GM21529 (cell line): ENCODE measurements around the gene FBXO40.
"Not testable (repeated sequence)": the region's sequence is repeated elsewhere in the genome, so short reads cannot be mapped to it uniquely, and the experiment has no call there.

Experiments
- ATAC-seq: cut with Tn5 transposase; IDR thresholded peaks from one replicate; pipeline ENCODE4 v1.9.1; 2021; ENCODE audit not compliant: unreplicated experiment

The FBXO40 gene, protein sequence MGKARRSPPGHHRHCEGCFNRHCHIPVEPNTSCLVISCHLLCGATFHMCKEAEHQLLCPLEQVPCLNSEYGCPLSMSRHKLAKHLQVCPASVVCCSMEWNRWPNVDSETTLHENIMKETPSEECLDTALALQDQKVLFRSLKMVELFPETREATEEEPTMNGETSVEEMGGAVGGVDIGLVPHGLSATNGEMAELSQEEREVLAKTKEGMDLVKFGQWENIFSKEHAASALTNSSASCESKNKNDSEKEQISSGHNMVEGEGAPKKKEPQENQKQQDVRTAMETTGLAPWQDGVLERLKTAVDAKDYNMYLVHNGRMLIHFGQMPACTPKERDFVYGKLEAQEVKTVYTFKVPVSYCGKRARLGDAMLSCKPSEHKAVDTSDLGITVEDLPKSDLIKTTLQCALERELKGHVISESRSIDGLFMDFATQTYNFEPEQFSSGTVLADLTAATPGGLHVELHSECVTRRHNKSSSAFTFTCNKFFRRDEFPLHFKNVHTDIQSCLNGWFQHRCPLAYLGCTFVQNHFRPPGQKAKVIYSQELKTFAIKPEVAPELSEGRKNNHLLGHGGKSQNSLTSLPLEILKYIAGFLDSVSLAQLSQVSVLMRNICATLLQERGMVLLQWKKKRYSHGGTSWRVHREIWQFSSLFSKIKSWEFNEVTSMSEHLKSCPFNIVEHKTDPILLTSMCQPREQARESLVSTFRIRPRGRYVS

DNA sequence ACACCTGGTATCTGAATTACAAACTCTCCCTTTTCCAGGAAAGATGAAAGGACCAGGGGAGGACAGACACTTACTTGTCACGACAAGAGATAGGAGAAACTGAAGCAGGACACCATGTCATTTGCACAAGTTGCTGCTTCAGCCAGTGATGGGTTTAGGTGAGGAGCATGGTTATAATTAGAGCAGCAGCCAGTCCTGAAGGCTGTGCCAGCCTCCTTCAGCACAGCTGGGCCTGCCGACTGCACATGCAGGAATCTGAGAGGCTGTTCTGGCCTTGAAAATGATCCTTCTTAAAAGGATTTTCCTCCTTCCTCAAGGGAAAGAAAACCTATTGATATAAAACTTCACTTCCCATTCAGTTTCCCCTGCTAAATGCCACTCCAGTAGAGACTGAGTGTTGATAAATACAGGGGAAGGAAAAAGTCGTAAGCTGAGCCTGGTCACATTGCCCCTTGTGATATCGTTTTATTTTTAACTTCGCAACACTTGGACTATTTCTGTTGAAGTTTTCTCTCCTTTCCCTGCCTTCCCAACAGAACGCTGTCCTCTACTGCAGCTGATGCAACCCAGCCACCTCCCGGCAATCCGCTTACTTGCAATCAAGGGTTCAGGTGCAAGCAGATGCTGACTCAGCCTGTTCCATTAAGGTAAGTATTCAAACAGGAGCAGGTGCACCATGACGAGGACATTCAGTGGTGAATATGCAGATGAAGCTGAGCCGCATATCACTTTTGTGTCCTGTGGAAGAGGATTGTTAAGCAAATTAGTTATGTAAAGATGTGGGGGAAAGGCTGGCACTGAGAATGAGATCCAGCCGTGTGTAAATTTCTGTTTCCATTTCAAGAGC, at the start of gene FBXO40:
TSS of gene FBXO40 (plus strand) at position 524 of the 847 bp plus-strand sequence. CDS start 27,197 bp downstream, outside the sequence.
- peak; percentile 75 for ATAC-seq

DNA sequence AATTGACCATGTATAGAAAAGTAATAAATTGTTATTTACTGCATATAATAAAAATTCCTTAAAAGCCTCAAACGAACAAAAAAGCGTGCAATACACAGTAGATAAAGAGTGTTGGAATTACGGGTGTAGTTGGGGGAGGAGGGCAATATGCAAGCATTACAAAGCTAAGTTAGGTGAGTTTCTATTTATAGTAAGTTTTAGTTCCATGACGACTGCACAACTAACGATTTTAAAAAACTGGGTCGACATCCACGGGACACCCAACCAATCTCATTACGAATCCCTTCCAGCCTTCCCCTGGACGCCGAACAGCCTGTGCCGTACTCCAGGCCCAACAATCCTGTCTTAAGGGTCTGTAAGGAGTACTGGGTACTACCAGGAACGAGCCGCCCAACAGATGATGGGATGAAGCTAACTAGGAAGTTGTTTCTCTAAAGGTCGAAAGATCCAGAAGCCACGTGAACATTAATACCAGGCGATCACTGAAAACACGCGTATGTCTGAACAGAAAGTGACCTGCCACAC, 48.1 kb upstream of the FBXO40 start:
- ATAC-seq: no peak

DNA sequence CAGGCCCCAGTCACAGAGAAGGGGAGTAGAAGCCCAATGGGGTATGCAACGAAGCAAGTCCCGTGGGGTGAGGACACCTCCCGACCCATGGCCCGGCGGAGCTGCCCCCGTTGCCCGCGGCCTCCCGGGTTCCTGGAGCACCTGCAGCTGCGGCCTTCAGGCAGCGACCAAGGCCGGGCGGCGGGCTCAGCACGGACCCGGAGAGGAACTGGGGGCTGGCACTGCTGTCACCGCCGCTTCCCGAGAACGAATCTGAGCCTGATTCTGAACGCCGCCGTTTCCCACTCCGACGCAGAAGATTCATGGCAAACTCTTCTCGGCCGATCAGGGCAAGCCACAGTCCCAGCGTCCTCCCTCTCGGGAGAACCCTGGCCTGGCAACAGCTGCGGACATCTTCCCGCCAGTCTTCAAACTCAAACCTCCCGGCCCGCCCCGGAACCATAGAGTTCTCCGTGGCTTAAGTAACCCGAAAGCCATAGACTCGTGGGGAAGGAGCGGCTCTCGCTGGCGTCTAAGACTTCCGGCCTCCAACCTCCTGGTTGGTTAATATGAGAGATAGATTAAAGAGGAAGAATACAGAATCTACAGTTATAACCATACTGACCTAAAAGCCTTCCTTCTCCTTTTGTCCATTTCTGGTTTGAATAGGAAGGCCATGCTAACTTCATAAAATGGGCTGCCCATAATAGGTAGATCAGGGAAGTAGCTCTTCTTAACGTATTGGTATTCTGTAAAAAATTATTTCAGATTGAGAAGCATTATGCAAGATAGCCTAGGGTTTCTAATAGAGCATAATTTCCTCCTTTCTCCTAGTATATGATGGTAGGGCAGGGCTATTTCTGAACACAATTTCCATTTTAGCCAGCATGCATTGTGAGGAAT, 47.4 kb upstream of the FBXO40 start, which contains the start of gene POLQ:
TSS of gene POLQ (minus strand) at position 415 of the 882 bp plus-strand sequence. CDS start at position 304, 111 bp downstream.
- peak; percentile 81 for ATAC-seq

DNA sequence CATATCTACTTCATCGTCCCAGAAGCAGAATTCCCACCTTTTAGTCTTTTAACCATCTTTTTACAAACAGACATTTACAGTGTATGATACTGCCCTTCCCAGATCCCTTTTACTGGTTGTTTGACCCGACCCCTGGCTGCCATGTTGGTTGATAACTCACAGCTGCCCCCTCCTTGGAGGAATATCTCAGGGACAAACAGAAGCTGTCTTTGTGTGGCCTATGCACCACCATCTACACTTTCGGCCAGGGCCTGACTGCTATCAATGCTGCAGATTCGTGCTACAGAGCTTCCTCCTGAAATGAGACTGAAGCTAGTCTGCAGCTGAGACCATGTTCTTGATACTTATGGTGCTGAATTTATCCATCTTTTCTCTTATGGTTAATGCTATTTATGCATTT, 40.8 kb upstream of the FBXO40 start:
- ATAC-seq: no peak

DNA sequence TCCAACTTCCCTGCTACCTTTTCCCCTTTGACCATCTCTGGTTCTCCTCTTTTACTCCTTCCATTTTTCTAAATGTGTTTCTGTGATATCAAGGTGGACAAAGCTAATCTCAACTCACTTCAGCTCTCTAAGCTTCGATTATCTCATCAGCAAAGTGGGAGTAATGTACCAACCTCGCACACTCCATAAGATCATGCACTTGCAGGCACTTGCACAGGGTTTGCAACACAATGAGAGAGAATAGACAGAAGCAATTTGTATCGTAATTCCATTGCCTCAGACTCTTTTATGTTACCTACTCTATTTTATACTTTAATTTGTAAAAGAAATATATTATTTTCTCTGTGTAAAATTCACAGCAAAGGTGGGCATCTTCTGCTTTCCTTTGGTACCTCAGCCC, 40.4 kb upstream of the FBXO40 start:
- no peak for ATAC-seq

DNA sequence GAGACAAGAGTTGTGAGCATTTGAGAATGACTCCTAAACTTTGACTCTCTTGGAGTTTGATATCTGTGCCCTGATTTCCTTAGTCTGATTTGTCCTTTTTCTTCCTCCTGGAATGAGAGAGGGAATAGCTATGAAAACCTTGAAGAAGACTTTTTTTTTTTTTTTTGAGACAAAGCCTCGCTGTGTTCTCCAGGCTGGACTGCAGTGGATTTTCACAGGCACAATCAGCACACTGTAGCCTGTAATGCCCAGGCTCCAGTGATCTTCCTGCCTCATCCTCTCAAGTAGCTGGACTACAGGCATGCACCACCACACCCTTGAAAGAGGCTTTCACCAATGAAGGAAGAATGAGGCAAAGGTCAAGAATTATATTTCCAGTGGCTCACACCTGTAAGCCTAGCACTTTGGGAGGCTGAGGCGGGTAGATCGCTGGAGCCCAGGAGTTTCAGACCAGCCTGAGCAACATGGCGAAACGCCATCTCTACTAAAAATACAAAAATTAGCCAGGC, 35.7 kb upstream of the FBXO40 start:
- ATAC-seq: no peak

DNA sequence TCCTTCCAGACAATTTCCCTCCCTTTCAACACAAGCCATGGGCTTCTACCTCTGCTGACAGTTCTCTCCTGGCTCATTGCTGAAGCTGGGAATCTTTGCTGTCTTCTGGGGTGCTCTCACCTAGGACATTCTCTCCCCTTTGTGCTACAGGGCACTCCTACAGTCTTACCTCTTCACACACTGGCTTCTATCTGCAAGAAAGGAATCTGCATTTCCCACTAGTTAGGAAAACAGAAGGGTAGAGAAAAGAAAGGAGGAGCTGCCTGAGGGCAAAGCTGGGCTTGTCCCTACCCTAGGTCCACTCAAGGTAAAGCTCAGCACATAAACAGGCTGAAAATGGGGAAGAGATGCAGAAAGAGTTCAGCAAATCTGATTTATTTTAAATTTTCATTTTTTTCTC, 31.0 kb upstream of the FBXO40 start:
- ATAC-seq: no peak

DNA sequence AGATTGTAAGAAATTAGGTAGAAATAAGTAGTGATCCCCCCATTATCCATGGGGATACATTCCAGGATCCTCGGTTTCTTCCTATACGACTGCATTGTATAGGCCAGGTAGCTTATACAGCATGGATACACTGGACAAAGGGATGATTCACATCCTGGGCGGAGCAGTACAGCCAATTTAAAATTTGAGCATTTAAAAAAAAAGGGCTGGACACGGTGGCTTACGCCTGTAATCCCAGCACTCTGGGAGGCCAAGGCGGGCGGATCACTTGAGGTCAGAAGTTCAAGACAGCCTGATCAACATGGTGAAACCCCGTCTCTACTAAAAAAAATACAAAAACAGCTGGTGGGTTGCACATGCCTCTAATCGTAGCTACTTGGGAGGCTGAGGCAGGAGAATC, 26.4 kb upstream of the FBXO40 start:
- no peak for ATAC-seq

DNA sequence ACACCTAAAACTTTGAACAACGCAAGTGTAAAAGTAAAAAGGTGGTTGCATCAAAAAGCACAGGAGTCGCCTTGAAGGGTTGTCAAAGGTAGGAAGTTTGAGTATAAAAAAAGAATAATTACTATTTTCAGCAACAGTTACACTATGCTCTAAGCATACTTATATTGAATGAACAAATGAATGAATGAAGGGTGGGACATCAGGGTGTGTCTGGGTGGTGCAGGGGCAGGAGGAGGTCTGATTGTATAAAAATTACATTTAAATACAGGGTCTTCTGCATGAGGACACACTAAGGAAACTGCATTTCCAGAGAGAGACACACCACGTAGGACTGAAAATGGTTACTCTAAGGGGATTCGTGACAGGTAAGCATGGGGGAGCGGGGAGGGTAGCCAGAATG, 25.5 kb upstream of the FBXO40 start, which contains the start of gene ARGFX:
TSS of gene ARGFX (plus strand) at position 301 of the 400 bp plus-strand sequence. CDS start 2,765 bp downstream, outside the sequence.
- no peak for ATAC-seq

DNA sequence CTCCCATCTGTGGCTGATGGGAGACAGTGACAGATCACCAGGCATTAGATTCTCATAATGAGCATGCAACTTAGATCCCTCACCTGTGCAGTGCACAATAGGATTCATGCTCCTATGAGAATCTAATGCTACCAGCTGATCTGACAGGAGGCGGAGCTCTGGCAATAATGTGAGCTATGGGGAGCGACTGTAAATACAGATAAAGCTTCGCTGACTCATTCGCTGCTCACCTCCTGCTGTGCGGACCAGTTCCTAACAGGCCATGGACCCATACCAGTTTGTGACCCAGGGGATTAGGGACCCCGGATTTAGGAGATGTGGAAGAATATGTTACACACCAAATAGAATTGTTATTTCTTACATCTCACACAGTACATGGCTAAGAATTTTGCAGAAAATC, 18.7 kb upstream of the FBXO40 start:
- no peak for ATAC-seq

DNA sequence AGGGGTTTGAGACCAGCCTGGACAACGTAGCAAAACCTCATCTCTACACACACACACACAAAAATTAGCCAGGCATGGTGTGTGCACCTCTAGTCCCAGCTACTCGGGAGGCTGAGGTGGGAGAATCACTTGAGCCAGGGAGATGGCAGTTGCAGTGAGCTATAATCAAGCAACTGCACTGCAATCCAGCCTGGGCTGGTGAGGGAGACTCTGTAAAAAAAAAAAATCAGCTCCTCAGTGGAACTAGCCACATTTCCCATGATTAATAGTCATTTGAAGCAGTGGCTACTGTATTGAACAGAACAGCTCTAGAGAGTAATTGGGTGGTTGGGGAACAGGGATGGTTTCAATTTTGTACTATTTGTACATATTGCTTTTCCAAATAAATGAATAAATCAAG, 11.5 kb upstream of the FBXO40 start:
- ATAC-seq: no peak

DNA sequence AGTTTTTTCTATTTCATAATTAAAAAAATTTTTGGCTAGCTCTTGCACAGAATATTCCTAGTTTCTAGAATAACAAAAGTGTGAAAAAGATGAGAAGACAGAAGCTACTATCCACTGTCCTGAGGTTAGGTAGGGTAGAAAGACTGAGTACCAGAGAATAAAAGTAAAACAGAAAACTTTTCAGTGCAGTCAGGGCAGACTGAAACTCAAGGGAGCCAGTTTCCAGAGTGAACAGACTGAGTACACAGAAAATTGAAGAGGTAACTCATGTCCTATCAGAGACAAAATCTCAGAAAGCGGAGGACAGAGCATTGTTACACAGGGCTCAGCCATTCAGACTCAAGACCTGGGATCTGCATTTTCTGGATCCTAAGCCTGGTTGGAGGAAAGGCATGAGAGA, 8.8 kb upstream of the FBXO40 start:
- ATAC-seq: no peak

DNA sequence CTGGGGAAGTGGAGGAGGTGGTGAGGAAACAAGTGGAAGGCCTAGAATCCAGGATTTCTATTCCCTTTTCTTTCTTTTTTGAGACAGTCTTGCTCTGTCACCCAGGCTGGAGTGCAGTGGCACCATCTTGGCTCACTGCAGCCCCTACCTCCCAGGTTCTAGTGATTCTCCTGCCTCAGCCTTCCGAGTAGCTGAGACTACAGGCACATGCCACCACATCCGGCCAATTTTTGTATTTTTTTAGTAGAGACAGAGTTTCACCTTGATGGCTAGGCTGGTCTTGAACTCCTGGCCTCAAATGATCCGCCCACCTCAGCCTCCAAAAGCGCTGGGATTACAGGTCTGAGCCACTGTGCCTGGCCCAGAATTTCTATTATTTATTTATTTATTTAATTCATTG, 627 bp downstream of the FBXO40 start:
- not testable (repeated sequence) for ATAC-seq

DNA sequence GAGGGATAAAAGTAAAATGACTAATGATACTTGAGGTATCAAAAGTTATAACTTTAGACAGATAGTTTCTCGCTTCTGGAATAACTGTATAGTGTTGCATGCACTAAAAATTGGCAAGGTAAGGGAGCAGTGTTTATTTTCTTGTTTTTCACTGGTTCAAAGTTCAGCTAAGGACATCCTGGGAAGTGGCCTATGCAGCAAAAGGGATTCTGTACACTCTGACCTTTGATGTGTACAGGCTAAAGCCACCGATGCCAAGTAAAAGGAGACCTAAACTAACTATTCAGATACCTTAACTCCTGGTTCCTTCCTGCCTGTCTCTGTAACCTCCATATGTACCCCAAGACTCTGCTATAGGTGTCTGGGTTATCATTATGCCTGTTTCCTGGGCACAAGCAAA, 1.7 kb downstream of the FBXO40 start:
- no peak for ATAC-seq

DNA sequence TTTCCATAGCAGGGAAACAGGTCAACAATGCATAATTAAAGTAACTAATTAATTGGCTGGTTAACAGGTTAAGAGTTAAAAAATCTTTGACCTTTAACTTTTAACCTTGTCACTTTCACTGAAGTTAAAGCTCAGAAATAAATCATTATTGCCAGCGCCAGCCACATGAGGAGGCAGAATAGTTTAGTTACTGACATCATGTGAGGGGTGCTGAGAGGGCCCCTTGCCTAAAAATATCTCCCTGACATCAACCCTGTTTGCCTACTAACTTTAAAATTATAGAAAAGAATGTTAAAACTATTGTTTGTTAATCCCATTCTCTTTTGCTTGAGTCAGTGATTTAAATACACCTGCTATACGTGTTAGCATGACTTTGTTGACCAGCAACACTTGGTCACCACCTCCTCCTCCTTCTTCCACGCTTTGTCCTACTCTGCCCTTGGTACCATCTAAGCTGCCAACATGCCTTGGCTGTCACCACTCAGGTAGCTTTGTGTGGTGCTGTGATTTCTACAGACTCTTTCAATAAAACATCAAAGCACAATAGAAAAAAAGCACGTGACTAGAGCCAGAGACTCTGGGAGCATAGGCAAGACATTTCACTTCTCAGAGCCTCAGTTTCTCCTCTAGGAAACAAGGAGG, 2.7 kb downstream of the FBXO40 start:
- ATAC-seq: no peak

DNA sequence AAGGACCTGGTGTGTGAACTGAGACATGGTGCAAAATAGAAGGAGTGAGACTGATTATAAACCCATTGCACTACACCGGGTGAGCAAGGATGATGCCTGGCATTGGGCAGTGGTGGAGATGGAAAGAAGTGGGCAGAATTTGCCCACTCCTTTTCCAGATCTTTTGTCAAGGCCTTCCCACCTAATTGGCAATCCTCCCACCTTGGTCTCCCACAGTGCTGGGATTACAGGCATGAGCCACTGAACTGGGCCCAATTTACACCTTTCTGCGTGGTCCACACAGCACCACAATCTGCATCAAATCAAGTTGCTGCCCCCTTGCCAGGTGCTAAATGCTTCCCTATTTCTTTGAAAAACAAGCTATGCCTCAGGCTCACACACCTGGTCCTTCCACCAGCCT, 5.4 kb downstream of the FBXO40 start:
- ATAC-seq: no peak

DNA sequence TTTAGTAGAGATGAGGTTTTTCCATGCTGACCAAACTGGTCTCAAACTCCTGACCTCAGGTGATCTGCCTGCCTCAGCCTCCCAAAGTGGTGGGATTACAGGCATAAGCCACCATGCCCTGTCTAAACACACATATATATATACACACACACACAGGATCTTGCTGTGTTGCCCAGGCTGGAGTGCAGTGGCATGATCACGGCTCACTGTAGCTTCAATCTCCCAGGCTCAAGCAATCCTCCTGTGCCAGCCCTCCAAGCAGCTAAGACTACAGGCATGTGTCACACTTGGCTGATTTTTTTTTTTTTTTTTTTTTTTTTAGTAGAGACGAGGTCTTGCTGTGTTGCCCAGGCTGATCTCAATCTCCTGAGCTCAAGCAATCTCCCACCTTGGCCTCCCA, 6.7 kb downstream of the FBXO40 start:
- ATAC-seq: not testable (repeated sequence)

DNA sequence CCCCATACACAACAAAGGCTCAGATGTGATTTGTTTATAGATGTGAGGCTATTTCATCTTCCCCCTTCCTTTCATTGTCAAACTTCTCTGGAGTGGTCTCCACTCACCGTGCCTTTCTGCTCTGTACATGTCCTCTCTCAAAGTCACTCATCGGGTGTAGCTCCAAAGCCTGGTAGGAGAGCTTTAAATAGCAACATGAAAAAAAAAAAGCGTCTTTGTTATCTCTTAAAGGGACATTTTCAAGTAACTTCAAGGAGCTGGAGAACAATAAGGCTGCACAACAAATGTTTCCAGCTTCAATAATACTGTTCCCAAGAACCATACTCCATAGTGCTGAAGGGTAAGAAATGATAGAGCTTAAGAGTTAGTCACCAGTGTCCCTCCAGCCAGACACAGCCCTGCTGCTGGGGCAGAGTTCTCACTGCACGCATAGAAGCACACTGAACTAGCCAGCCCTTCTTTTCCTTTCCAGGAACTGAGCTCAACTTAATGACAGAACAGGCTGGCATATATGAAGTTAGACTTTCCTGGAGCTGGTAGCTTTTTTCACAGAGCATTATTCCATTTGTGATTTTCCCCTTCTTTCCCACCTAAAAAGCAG, 8.1 kb downstream of the FBXO40 start:
- no peak for ATAC-seq

DNA sequence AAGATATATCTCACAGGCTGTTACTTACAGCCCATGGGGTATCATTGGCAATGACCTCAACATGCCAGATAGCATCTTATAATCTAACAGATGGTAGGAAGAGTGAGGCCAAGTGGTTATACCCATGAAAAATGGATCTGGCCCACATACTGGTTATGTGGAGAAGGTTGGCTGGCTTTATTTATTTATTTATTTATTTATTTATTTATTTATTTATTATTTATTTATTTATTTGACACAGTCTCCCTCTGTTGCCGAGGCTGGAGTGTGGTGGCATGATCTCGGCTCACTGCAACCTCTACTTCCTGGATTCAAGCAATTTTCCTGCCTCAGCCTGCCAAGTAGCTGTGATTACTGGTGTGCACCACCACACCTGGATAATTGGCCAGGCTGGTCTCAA, 11.6 kb downstream of the FBXO40 start:
- ATAC-seq: no peak
